Measurements from ENCODE around the gene TLR9.
"Not testable (repeated sequence)": the region's sequence is repeated elsewhere in the genome, so short reads cannot be mapped to it uniquely, and the experiment has no call there.

Gene TLR9

GRCh38 chr3:52184690-52185089, 40.8 kb downstream of the TLR9 start:
- no peak for TF ChIP-seq CTCF (IDR thresholded peaks at IDR 0.05; ENCODE audit: low read length, missing control alignments)
- H3K4me3 ChIP-seq (replicated peaks; ENCODE audit: low read depth, low read length), result no peak overlapping the region
- DNase-seq (ENCODE audit: low read depth), result no peak

- DNase-seq (ENCODE audit: low read depth), result no peak
- TF ChIP-seq CTCF (IDR thresholded peaks at IDR 0.05; ENCODE audit: low read length, missing control alignments), result no peak
- no peak overlapping the region for H3K4me3 ChIP-seq (replicated peaks; ENCODE audit: low read depth, low read length)
Measured at GRCh38 chr3:52183786-52184445, 41.5 kb downstream of the TLR9 start.

- no peak for TF ChIP-seq CTCF (IDR thresholded peaks at IDR 0.05; ENCODE audit: low read length, missing control alignments)
- no peak overlapping the region for H3K4me3 ChIP-seq (replicated peaks; ENCODE audit: low read depth, low read length)
- no peak for DNase-seq (ENCODE audit: low read depth)
Measured at GRCh38 chr3:52182691-52183090, 42.8 kb downstream of the TLR9 start.

- no peak for TF ChIP-seq CTCF (IDR thresholded peaks at IDR 0.05; ENCODE audit: low read length, missing control alignments)
- no peak for DNase-seq (ENCODE audit: low read depth)
Measured at GRCh38 chr3:52182196-52182595, 43.2 kb downstream of the TLR9 start.

GRCh38 chr3:52181543-52181942, 43.9 kb downstream of the TLR9 start:
- DNase-seq (ENCODE audit: low read depth), result peak; percentile 78
- H3K4me3 ChIP-seq (replicated peaks; ENCODE audit: low read depth, low read length), result no peak overlapping the region
- no peak for TF ChIP-seq CTCF (IDR thresholded peaks at IDR 0.05; ENCODE audit: low read length, missing control alignments)

More at GRCh38 chr3:52182196-52182595, 43.2 kb downstream of the TLR9 start:
- H3K4me3 ChIP-seq (replicated peaks; ENCODE audit: low read depth, low read length), result no peak overlapping the region

- H3K4me3 ChIP-seq (replicated peaks; ENCODE audit: low read depth, low read length), result no peak overlapping the region
- no peak for DNase-seq (ENCODE audit: low read depth)
- no peak for TF ChIP-seq CTCF (IDR thresholded peaks at IDR 0.05; ENCODE audit: low read length, missing control alignments)
Measured at GRCh38 chr3:52178537-52178936, 46.9 kb downstream of the TLR9 start.

GRCh38 chr3:52178126-52178525, 47.3 kb downstream of the TLR9 start:
- not testable (repeated sequence) for DNase-seq (ENCODE audit: low read depth); H3K4me3 ChIP-seq (replicated peaks; ENCODE audit: low read depth, low read length)
